Endothelial cell of umbilical vein (primary cell): ENCODE measurements around the gene COCH.

Experiments used
- CTCF ChIP-seq, 2 donors: IDR thresholded peaks; 1 replicate in 1 of 2; 2 replicates in 1 of 2; pipeline ENCODE4 v1.5.1; 2011; ENCODE audit warnings: low read length in 2 of 2, mild to moderate bottlenecking in 2 of 2, moderate library complexity in 2 of 2, control low read depth in 1 of 2, inconsistent platforms in 1 of 2, low read depth in 1 of 2; ENCODE audit not compliant: insufficient read depth in 1 of 2; ENCODE audit errors: extremely low read depth in 1 of 2
- EZH2 ChIP-seq: IDR thresholded peaks from 2 replicates; pipeline ENCODE4 v1.6.1; 2012; ENCODE audit warnings: borderline replicate concordance, low read depth, mild to moderate bottlenecking, moderate library complexity, low read length, inconsistent platforms; ENCODE audit not compliant: severe bottlenecking
- GATA2 ChIP-seq: IDR thresholded peaks from 2 replicates; pipeline ENCODE4 v1.7.0; 2011; ENCODE audit warnings: low read depth, mild to moderate bottlenecking, moderate library complexity, mixed read lengths, low read length; ENCODE audit not compliant: insufficient read length, insufficient read depth
- JUN ChIP-seq: IDR thresholded peaks from 2 replicates; pipeline ENCODE4 v1.6.1; 2011; ENCODE audit warnings: borderline replicate concordance, low read depth; ENCODE audit not compliant: insufficient read length, insufficient read depth
- MYC ChIP-seq: IDR thresholded peaks from one replicate; pipeline ENCODE4 v1.6.1; 2011; ENCODE audit warnings: mild to moderate bottlenecking, low read depth, low read length
- POLR2A ChIP-seq: IDR thresholded peaks from 2 replicates; pipeline ENCODE4 v1.6.1; 2012; ENCODE audit warnings: low read depth, mild to moderate bottlenecking, control low read depth, low read length
- POLR2AphosphoS5 ChIP-seq: IDR thresholded peaks from 2 replicates; pipeline ENCODE4 v1.6.1; 2012; ENCODE audit warnings: low read depth, mild to moderate bottlenecking, control low read depth, low read length, moderate library complexity; ENCODE audit not compliant: insufficient read depth
- TF ChIP-seq, protein P1 (sequence below): IDR thresholded peaks from 2 replicates; pipeline ENCODE4 v1.6.1; 2011; ENCODE audit not compliant: insufficient read depth, insufficient read length

GRCh38 chr14:30903285-30904124 lies 29.1 kb downstream of the COCH start:
- TF ChIP-seq CTCF (IDR thresholded peaks at IDR 0.05; ENCODE audit: extremely low read depth in 1 of 2, insufficient read depth in 1 of 2, low read depth in 1 of 2, low read length in 2 of 2) (no peak), POLR2AphosphoS5 (no peak), MYC (no peak), EZH2 (no peak), GATA2 (no peak), POLR2A (no peak), JUN (no peak)
- TF ChIP-seq, protein P1, sequence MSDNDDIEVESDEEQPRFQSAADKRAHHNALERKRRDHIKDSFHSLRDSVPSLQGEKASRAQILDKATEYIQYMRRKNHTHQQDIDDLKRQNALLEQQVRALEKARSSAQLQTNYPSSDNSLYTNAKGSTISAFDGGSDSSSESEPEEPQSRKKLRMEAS, result no peak
